Activated T-helper 1 cell treated with anti-CD3 and anti-CD28 coated beads, Interleukin-12 subunit alpha, Interleukin-12 subunit beta, Interleukin-2, Interleukin-4 antibody, amounts not matched to agents 30 ng/mL and 10 ng/mL and 1 ng/mL, durations not matched to agents 14 hours and 24 hours and 36 hours (primary cell): ENCODE results near the gene BCL2L11. TPM values are rescaled to one million over a fixed set of nuclear protein-coding genes. Genes with fewer than 3 reads are reported as not detected.

Experiments used
- DNase-seq: peaks from one replicate; pipeline ENCODE4 v3.0.0; 2021; ENCODE audit warnings: low spot score
- H3K27ac Mint-ChIP-seq: one replicate; pipeline ENCODE4 v1.8.0; 2021; ENCODE audit warnings: mild to moderate bottlenecking, mixed read lengths
- H3K27me3 Mint-ChIP-seq: one replicate; pipeline ENCODE4 v1.8.0; 2022; ENCODE audit warnings: mild to moderate bottlenecking, moderate library complexity, mixed read lengths; ENCODE audit not compliant: insufficient read depth
- H3K36me3 Mint-ChIP-seq: one replicate; pipeline ENCODE4 v1.8.0; 2021; ENCODE audit warnings: low read depth, mixed read lengths
- H3K4me1 Mint-ChIP-seq: one replicate; pipeline ENCODE4 v1.8.0; 2021; ENCODE audit warnings: low read depth, mixed read lengths
- H3K4me3 Mint-ChIP-seq: one replicate; pipeline ENCODE4 v1.8.0; 2021; ENCODE audit warnings: mild to moderate bottlenecking, moderate library complexity, mixed read lengths
- H3K9me3 Mint-ChIP-seq: one replicate; pipeline ENCODE4 v1.8.0; 2021; ENCODE audit warnings: mixed read lengths
- intact Hi-C: fragments of 100-400 bp; cut with micrococcal nuclease; formaldehyde crosslinking; loops from one replicate; pipeline ENCODE4 v1.15.1; 2024
- total RNA-seq: library from RNA; stranded (reverse); gene quantifications from 2 replicates; pipeline ENCODE4 v1.2.3, GENCODE V29; 2022

The BCL2L11 gene
- total RNA-seq, 1 donor from 2014 or later: 335 TPM

GRCh38 chr2:111139637-111140317 is 19.1 kb downstream of the BCL2L11 start:
- peaks cover 85% of the 10 kb centered on the region for H3K36me3 Mint-ChIP-seq
- no peak overlapping the region for H3K4me3 Mint-ChIP-seq
- no peaks in the 10 kb centered on the region for H3K9me3 Mint-ChIP-seq
- intact Hi-C loops: no loop called here
- no peaks in the 10 kb centered on the region for H3K27me3 Mint-ChIP-seq
- peaks cover 79% of the 10 kb centered on the region for H3K4me1 Mint-ChIP-seq
- H3K27ac Mint-ChIP-seq: no peak overlapping the region
- no peak for DNase-seq

GRCh38 chr2:111140815-111141214 is 20.1 kb downstream of the BCL2L11 start:
- intact Hi-C loops: no loop called here
- Mint-ChIP-seq H3K27ac (no peak overlapping the region), H3K27me3 (no peaks in the 10 kb centered on the region), H3K4me3 (no peak overlapping the region), H3K4me1 (peaks cover 79% of the 10 kb centered on the region), H3K36me3 (peaks cover 86% of the 10 kb centered on the region), H3K9me3 (no peaks in the 10 kb centered on the region)
- DNase-seq: no peak

- H3K27ac Mint-ChIP-seq: no peak overlapping the region
- H3K36me3 Mint-ChIP-seq: peaks cover 83% of the 10 kb centered on the region
- no peaks in the 10 kb centered on the region for H3K27me3 Mint-ChIP-seq
- H3K4me1 Mint-ChIP-seq: peaks cover 75% of the 10 kb centered on the region
- no peak for DNase-seq
- intact Hi-C loops: loop anchor here (1.0 kb wide), 1 partner anchor 8 kb away; no protein-coding TSS in a partner anchor
- no peaks in the 10 kb centered on the region for H3K9me3 Mint-ChIP-seq
- H3K4me3 Mint-ChIP-seq: no peak overlapping the region
Measured at GRCh38 chr2:111142101-111142500, 21.4 kb downstream of the BCL2L11 start.

GRCh38 chr2:111143107-111143842 is 22.6 kb downstream of the BCL2L11 start:
- H3K27ac Mint-ChIP-seq: no peak overlapping the region
- peak overlapping the region; percentile 24 for H3K4me3 Mint-ChIP-seq
- no peak for DNase-seq
- no peaks in the 10 kb centered on the region for H3K9me3 Mint-ChIP-seq
- no peaks in the 10 kb centered on the region for H3K27me3 Mint-ChIP-seq
- peaks cover 89% of the 10 kb centered on the region for H3K36me3 Mint-ChIP-seq
- intact Hi-C loops: no loop called here
- H3K4me1 Mint-ChIP-seq: peaks cover 81% of the 10 kb centered on the region

GRCh38 chr2:111143843-111144198 is 23.1 kb downstream of the BCL2L11 start:
- no peak for DNase-seq
- H3K27me3 Mint-ChIP-seq: no peaks in the 10 kb centered on the region
- H3K9me3 Mint-ChIP-seq: no peaks in the 10 kb centered on the region
- H3K4me1 Mint-ChIP-seq: peaks cover 80% of the 10 kb centered on the region
- no peak overlapping the region for H3K27ac Mint-ChIP-seq
- H3K4me3 Mint-ChIP-seq: no peak overlapping the region
- peaks cover 89% of the 10 kb centered on the region for H3K36me3 Mint-ChIP-seq
- intact Hi-C loops: loop anchor here (2.0 kb wide), 2 partner anchors 13 to 21 kb away; no protein-coding TSS in a partner anchor

GRCh38 chr2:111145103-111145760 is 24.5 kb downstream of the BCL2L11 start:
- peaks cover 83% of the 10 kb centered on the region for H3K4me1 Mint-ChIP-seq
- H3K4me3 Mint-ChIP-seq: no peak overlapping the region
- peaks cover 85% of the 10 kb centered on the region for H3K36me3 Mint-ChIP-seq
- H3K9me3 Mint-ChIP-seq: no peaks in the 10 kb centered on the region
- H3K27me3 Mint-ChIP-seq: no peaks in the 10 kb centered on the region
- no peak overlapping the region for H3K27ac Mint-ChIP-seq
- no peak for DNase-seq
- intact Hi-C loops: loop anchor here (2.0 kb wide), 2 partner anchors 14 to 22 kb away; no protein-coding TSS in a partner anchor

- intact Hi-C loops: loop anchor here (2.0 kb wide), 2 partner anchors 15 to 23 kb away; no protein-coding TSS in a partner anchor
- H3K27me3 Mint-ChIP-seq: no peaks in the 10 kb centered on the region
- H3K9me3 Mint-ChIP-seq: no peaks in the 10 kb centered on the region
- no peak for DNase-seq
- H3K4me3 Mint-ChIP-seq: no peak overlapping the region
- no peak overlapping the region for H3K27ac Mint-ChIP-seq
- H3K36me3 Mint-ChIP-seq: peaks cover 84% of the 10 kb centered on the region
- peaks cover 76% of the 10 kb centered on the region for H3K4me1 Mint-ChIP-seq
Measured at GRCh38 chr2:111145951-111146350, 25.2 kb downstream of the BCL2L11 start.

- Mint-ChIP-seq H3K27me3 (no peaks in the 10 kb centered on the region), H3K4me3 (no peak overlapping the region), H3K27ac (peak overlapping the region; percentile 34), H3K36me3 (peaks cover 86% of the 10 kb centered on the region), H3K9me3 (no peaks in the 10 kb centered on the region), H3K4me1 (peaks cover 66% of the 10 kb centered on the region)
- intact Hi-C loops: no loop called here
- DNase-seq: no peak
Measured at GRCh38 chr2:111148225-111148873, 27.6 kb downstream of the BCL2L11 start.

- no peak overlapping the region for H3K4me3 Mint-ChIP-seq
- H3K36me3 Mint-ChIP-seq: peaks cover 86% of the 10 kb centered on the region
- intact Hi-C loops: no loop called here
Measured at GRCh38 chr2:111148925-111149324, 28.2 kb downstream of the BCL2L11 start.

GRCh38 chr2:111149882-111150455 is 29.3 kb downstream of the BCL2L11 start:
- peaks cover 86% of the 10 kb centered on the region for H3K36me3 Mint-ChIP-seq
- H3K27ac Mint-ChIP-seq: peak overlapping the region; percentile 59

More at GRCh38 chr2:111148925-111149324, 28.2 kb downstream of the BCL2L11 start:
- peaks cover 67% of the 10 kb centered on the region for H3K4me1 Mint-ChIP-seq
- no peaks in the 10 kb centered on the region for H3K9me3 Mint-ChIP-seq
- no peak for DNase-seq
- peak overlapping the region; percentile 8 for H3K27ac Mint-ChIP-seq
- no peaks in the 10 kb centered on the region for H3K27me3 Mint-ChIP-seq

GRCh38 chr2:111154758-111155157 is 34.0 kb downstream of the BCL2L11 start:
- intact Hi-C loops: no loop called here
- Mint-ChIP-seq H3K27me3 (no peaks in the 10 kb centered on the region), H3K4me1 (peaks cover 66% of the 10 kb centered on the region), H3K27ac (peak overlapping the region; percentile 34), H3K9me3 (no peaks in the 10 kb centered on the region), H3K36me3 (peaks cover 88% of the 10 kb centered on the region), H3K4me3 (no peak overlapping the region)
- no peak for DNase-seq

More at GRCh38 chr2:111149882-111150455, 29.3 kb downstream of the BCL2L11 start:
- intact Hi-C loops: no loop called here
- Mint-ChIP-seq H3K9me3 (no peaks in the 10 kb centered on the region), H3K4me3 (no peak overlapping the region), H3K4me1 (peaks cover 62% of the 10 kb centered on the region), H3K27me3 (no peaks in the 10 kb centered on the region)
- DNase-seq: no peak

GRCh38 chr2:111155610-111156009 is 34.9 kb downstream of the BCL2L11 start:
- DNase-seq: no peak
- H3K9me3 Mint-ChIP-seq: no peaks in the 10 kb centered on the region
- peaks cover 3% of the 10 kb centered on the region for H3K27me3 Mint-ChIP-seq
- intact Hi-C loops: no loop called here
- H3K4me3 Mint-ChIP-seq: no peak overlapping the region
- peaks cover 68% of the 10 kb centered on the region for H3K4me1 Mint-ChIP-seq
- H3K36me3 Mint-ChIP-seq: peaks cover 89% of the 10 kb centered on the region
- H3K27ac Mint-ChIP-seq: peak overlapping the region; percentile 67
